ENCODE measurements around the gene EPN1. TPM values are rescaled to one million over a fixed set of nuclear protein-coding genes. Genes with fewer than 3 reads are reported as not detected.

Gene EPN1
- polyA plus RNA-seq, 1 donor (not counting 4 experiments of a cell fraction or from before 2014, with no cell fraction given), result 23.3 TPM

GRCh38 chr19:55673889-55674288 is 1.1 kb upstream of the EPN1 start:
- no peak overlapping the region for H3K9ac ChIP-seq (ENCODE audit: control insufficient read depth, extremely low read depth, insufficient read depth, low read length)
- no peaks in the 10 kb centered on the region for H3K27me3 ChIP-seq (ENCODE audit: control insufficient read depth, extremely low read depth, insufficient read depth, low read length)
- peaks cover 26% of the 10 kb centered on the region for H4K20me1 ChIP-seq (ENCODE audit: control insufficient read depth, extremely low read depth, insufficient read depth, low read length)
- FAIRE-seq (no peak), DNase-seq (ENCODE audit: low read depth, low spot score) (no peak)
- peaks cover 27 to 31% of the 10 kb centered on the region in 2 experiments for H3K36me3 ChIP-seq (ENCODE audit: control insufficient read depth in 2 of 2, extremely low read depth in 1 of 2, insufficient read depth in 2 of 2, low read length in 2 of 2)
- no peak overlapping the region for H3K4me2 ChIP-seq (ENCODE audit: control insufficient read depth, extremely low read depth, insufficient read depth, low read depth, low read length)
- dilution Hi-C loops (cut with MboI; ENCODE audit: extremely low pct_ligation_motif_present, low sequenced_read_pairs), result no loop called here
- H2AFZ ChIP-seq (ENCODE audit: control insufficient read depth, low read length), result no peak overlapping the region
- TF ChIP-seq EZH2 (IDR thresholded peaks at IDR 0.05; ENCODE audit: low read length) (no peak), CTCF (optimal IDR thresholded peaks at IDR 0.05 in 1 of 3, IDR thresholded peaks at IDR 0.05 in 1 of 3, conservative IDR thresholded peaks at IDR 0.05 in 1 of 3; ENCODE audit: extremely low read depth in 1 of 3, insufficient read depth in 2 of 3, low read length in 3 of 3) (no peak)
- H3K9me3 ChIP-seq (ENCODE audit: control insufficient read depth, low read depth, low read length), result no peaks in the 10 kb centered on the region
- peaks cover 85% of the 10 kb centered on the region for H3K79me2 ChIP-seq (ENCODE audit: control insufficient read depth, insufficient read depth, low read length)
- H3K27ac ChIP-seq (ENCODE audit: control insufficient read depth, insufficient read depth, low read length), result no peak overlapping the region
- no peak overlapping the region for H3K4me3 ChIP-seq (ENCODE audit: control insufficient read depth in 2 of 3, extremely low read depth in 1 of 3, insufficient read depth in 2 of 3, low read depth in 1 of 3, low read length in 3 of 3)
- peaks cover 19% of the 10 kb centered on the region for H3K4me1 ChIP-seq (ENCODE audit: control insufficient read depth, extremely low read depth, insufficient read depth, low read length)
- no peaks in the 10 kb centered on the region for H3K9me1 ChIP-seq (ENCODE audit: control insufficient read depth, extremely low read depth, insufficient read depth, low read length)

GRCh38 chr19:55674459-55674840 is 576 bp upstream of the EPN1 start:
- dilution Hi-C loops (cut with MboI; ENCODE audit: extremely low pct_ligation_motif_present, low sequenced_read_pairs), result no loop called here
- DNase-seq (ENCODE audit: low read depth, low spot score), result no peak
- peaks cover 85% of the 10 kb centered on the region for H3K79me2 ChIP-seq (ENCODE audit: control insufficient read depth, insufficient read depth, low read length)
- peaks cover 29 to 31% of the 10 kb centered on the region in 2 experiments for H3K36me3 ChIP-seq (ENCODE audit: control insufficient read depth in 2 of 2, extremely low read depth in 1 of 2, insufficient read depth in 2 of 2, low read length in 2 of 2)
- H3K4me1 ChIP-seq (ENCODE audit: control insufficient read depth, extremely low read depth, insufficient read depth, low read length), result peaks cover 24% of the 10 kb centered on the region
- peak overlapping the region; percentile 67 for H3K4me2 ChIP-seq (ENCODE audit: control insufficient read depth, extremely low read depth, insufficient read depth, low read depth, low read length)
- H3K27ac ChIP-seq (ENCODE audit: control insufficient read depth, insufficient read depth, low read length), result no peak overlapping the region
- FAIRE-seq, result no peak
- H3K9me1 ChIP-seq (ENCODE audit: control insufficient read depth, extremely low read depth, insufficient read depth, low read length), result no peaks in the 10 kb centered on the region
- TF ChIP-seq EZH2 (IDR thresholded peaks at IDR 0.05; ENCODE audit: low read length), result no peak
- no peak for TF ChIP-seq CTCF (optimal IDR thresholded peaks at IDR 0.05 in 1 of 3, IDR thresholded peaks at IDR 0.05 in 1 of 3, conservative IDR thresholded peaks at IDR 0.05 in 1 of 3; ENCODE audit: extremely low read depth in 1 of 3, insufficient read depth in 2 of 3, low read length in 3 of 3)
- H3K27me3 ChIP-seq (ENCODE audit: control insufficient read depth, extremely low read depth, insufficient read depth, low read length), result no peaks in the 10 kb centered on the region
- peaks cover 23% of the 10 kb centered on the region for H4K20me1 ChIP-seq (ENCODE audit: control insufficient read depth, extremely low read depth, insufficient read depth, low read length)
- no peaks in the 10 kb centered on the region for H3K9me3 ChIP-seq (ENCODE audit: control insufficient read depth, low read depth, low read length)
- H3K4me3 ChIP-seq (ENCODE audit: control insufficient read depth in 2 of 3, extremely low read depth in 1 of 3, insufficient read depth in 2 of 3, low read depth in 1 of 3, low read length in 3 of 3), result peak overlapping the region; percentile 34 to 89 (median 59)
- no peak overlapping the region for H2AFZ ChIP-seq (ENCODE audit: control insufficient read depth, low read length)
- H3K9ac ChIP-seq (ENCODE audit: control insufficient read depth, extremely low read depth, insufficient read depth, low read length), result peak overlapping the region; percentile 94
